ENCODE data around the gene PPTC7. TPM values are rescaled to one million over a fixed set of nuclear protein-coding genes. Genes with fewer than 3 reads are reported as not detected.
"Not testable (repeated sequence)": the region's sequence is repeated elsewhere in the genome, so short reads cannot be mapped to it uniquely, and the experiment has no call there.

PPTC7 gene
- total RNA-seq, 3 donors from 2014 or later (not counting 1 experiment from before 2014, with no cell fraction given) = 44.0 to 52.7 (median 48.0) TPM

DNA sequence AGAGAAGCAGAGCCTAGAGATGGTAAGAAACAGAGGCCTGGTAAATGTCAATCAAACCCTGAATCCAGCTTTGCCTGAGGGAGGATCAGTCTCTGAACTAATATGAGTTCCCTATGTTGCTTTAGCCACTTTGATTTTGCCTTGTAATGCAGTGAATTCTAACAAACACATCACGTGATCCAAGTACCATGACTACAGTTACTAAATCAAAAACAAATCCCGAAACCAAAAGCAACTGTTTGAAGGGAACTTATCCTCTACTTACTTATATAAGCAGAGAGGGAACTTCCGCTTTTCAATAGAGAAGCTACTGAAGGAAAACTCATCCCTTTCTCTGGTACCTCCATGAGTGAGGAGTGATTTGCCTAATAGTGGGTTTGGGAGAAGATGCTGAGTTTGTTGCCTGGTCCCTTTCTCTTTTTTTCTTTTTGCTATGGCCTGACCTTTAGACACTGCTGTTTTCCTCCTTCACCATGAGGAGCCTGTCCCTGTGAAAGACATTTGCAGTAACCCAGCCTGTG is 7.7 kb upstream of the PPTC7 start:
- Histone ChIP-seq H3K27ac (ENCODE audit: low read length) (peak overlapping the region; percentile 79), H3K27me3 (ENCODE audit: control insufficient read depth, insufficient read depth, low read length) (no peaks in the 10 kb centered on the region), H3K4me3 (ENCODE audit: low read length) (no peak overlapping the region), H3K9me3 (ENCODE audit: control insufficient read depth, insufficient read depth, low read length) (no peaks in the 10 kb centered on the region), H3K4me1 (ENCODE audit: control insufficient read depth, insufficient read depth, low read length) (peaks cover 13% of the 10 kb centered on the region), H3K36me3 (ENCODE audit: control insufficient read depth, insufficient read depth, low read length) (no peaks in the 10 kb centered on the region)
- Mint-ChIP-seq H3K9me3 (no peaks in the 10 kb centered on the region), H3K4me3 (no peak overlapping the region), H3K4me1 (peaks cover 16% of the 10 kb centered on the region in 2 donors), H3K27ac (peak overlapping the region; percentile 68 to 87), H3K27me3 (ENCODE audit: low read depth in 2 of 2) (no peaks in the 10 kb centered on the region), H3K36me3 (no peaks in the 10 kb centered on the region)
- WGBS (ENCODE audit: insufficient coverage) = 0% methylated on average over 2 of the region's 3 CpGs
- TF ChIP-seq, protein P1, sequence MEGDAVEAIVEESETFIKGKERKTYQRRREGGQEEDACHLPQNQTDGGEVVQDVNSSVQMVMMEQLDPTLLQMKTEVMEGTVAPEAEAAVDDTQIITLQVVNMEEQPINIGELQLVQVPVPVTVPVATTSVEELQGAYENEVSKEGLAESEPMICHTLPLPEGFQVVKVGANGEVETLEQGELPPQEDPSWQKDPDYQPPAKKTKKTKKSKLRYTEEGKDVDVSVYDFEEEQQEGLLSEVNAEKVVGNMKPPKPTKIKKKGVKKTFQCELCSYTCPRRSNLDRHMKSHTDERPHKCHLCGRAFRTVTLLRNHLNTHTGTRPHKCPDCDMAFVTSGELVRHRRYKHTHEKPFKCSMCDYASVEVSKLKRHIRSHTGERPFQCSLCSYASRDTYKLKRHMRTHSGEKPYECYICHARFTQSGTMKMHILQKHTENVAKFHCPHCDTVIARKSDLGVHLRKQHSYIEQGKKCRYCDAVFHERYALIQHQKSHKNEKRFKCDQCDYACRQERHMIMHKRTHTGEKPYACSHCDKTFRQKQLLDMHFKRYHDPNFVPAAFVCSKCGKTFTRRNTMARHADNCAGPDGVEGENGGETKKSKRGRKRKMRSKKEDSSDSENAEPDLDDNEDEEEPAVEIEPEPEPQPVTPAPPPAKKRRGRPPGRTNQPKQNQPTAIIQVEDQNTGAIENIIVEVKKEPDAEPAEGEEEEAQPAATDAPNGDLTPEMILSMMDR (IDR thresholded peaks at IDR 0.05) = no peak
- ATAC-seq = peak; percentile 82 to 87 (median 82)
- intact Hi-C loops (cut with micrococcal nuclease) = no loop called here
- DNase-seq = peak in 1 of 2 donors; percentile 80

DNA sequence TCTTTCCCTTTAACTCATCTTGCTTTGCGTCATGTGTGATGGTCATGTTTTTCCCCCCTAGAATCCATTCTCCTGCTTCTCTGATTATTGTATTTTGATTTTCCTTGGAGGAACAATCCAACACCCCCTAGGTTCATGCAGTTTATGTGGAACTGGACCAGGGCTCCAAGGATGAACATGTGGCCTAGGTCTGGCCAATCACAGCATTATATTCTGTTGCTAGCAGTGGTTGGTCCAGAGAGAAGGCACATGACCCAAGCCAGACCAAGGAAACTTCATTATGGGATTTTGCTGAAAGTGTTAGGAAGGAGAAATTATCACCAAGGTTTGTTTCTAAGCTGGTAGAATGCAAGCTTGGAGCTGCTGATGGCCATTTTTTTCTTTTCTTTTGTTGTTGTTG is 6.9 kb upstream of the PPTC7 start:
- H3K4me3 Mint-ChIP-seq = no peak overlapping the region
- 100% methylated on average over 1 of the region's 1 CpG for WGBS (ENCODE audit: insufficient coverage)
- intact Hi-C loops (cut with micrococcal nuclease) = no loop called here
- peak overlapping the region; percentile 68 to 87 for H3K27ac Mint-ChIP-seq
- Histone ChIP-seq H3K27me3 (ENCODE audit: control insufficient read depth, insufficient read depth, low read length) (no peaks in the 10 kb centered on the region), H3K4me1 (ENCODE audit: control insufficient read depth, insufficient read depth, low read length) (peaks cover 17% of the 10 kb centered on the region), H3K36me3 (ENCODE audit: control insufficient read depth, insufficient read depth, low read length) (no peaks in the 10 kb centered on the region), H3K27ac (ENCODE audit: low read length) (peak overlapping the region; percentile 79), H3K4me3 (ENCODE audit: low read length) (no peak overlapping the region), H3K9me3 (ENCODE audit: control insufficient read depth, insufficient read depth, low read length) (no peaks in the 10 kb centered on the region)
- H3K36me3 Mint-ChIP-seq = no peaks in the 10 kb centered on the region
- no peaks in the 10 kb centered on the region for H3K9me3 Mint-ChIP-seq
- H3K27me3 Mint-ChIP-seq (ENCODE audit: low read depth in 2 of 2) = no peaks in the 10 kb centered on the region
- DNase-seq (no peak), ATAC-seq (no peak)
- peaks cover 21 to 23% of the 10 kb centered on the region in 2 donors for H3K4me1 Mint-ChIP-seq
- TF ChIP-seq, protein P1 (IDR thresholded peaks at IDR 0.05) = no peak

DNA sequence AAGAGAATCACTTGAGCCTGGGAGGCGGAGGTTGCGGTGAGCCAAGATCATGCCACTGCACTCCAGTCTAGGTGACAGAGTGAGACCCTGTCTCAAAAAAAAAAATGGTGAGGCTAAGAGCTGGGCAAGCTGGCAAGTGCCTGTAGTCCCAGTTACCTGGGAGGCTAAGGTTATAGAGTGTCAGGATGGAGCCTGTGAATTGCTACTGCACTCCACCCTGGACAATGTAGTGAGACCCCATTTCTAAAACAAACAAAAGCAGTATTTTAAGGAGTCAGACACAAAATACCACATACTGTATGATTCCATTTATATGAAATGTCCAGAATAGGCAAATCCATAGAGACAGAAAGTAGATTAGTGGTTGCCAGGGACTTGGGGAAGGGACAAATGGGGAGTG is 4.0 kb upstream of the PPTC7 start:
- H3K4me3 ChIP-seq (ENCODE audit: low read length); H3K36me3 ChIP-seq (ENCODE audit: control insufficient read depth, insufficient read depth, low read length); intact Hi-C loops (cut with micrococcal nuclease); H3K27me3 ChIP-seq (ENCODE audit: control insufficient read depth, insufficient read depth, low read length); H3K27ac ChIP-seq (ENCODE audit: low read length); H3K27ac Mint-ChIP-seq; H3K4me3 Mint-ChIP-seq; DNase-seq; H3K9me3 Mint-ChIP-seq; H3K9me3 ChIP-seq (ENCODE audit: control insufficient read depth, insufficient read depth, low read length); H3K36me3 Mint-ChIP-seq; H3K27me3 Mint-ChIP-seq (ENCODE audit: low read depth in 2 of 2); ATAC-seq: not testable (repeated sequence)
- H3K4me1 ChIP-seq (ENCODE audit: control insufficient read depth, insufficient read depth, low read length) = peaks cover 32% of the 10 kb centered on the region
- peaks cover 39 to 43% of the 10 kb centered on the region in 2 donors for H3K4me1 Mint-ChIP-seq
- WGBS (ENCODE audit: insufficient coverage) = 97% methylated on average over 2 of the region's 2 CpGs

DNA sequence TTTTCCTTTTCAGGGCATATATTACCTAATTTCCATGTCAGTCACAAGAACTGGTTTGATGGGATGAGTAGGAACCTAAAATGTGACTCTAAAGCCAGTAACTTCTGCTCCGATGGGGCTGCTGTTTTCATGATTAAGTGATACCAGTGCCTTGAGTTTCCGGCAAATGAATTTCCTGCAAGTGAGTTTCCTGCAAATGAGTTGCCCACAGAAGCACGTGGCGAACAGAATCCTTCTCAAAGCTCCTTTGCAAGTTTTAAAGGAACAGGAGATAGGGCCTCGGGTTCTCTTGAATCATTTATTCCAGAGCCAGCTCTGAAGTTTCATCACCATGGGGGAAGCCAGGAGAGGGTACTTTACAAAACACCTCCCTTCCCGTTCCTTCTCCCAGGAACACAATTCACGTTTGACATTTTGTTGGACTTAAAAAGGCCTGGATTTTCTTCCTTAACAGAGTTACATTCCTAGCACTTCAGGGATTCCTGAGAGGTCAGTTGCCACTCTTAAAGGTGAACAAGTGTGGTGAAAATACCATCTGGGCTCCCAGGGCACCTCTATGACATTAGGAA is 2.2 kb upstream of the PPTC7 start:
- no peaks in the 10 kb centered on the region for H3K27me3 Mint-ChIP-seq (ENCODE audit: low read depth in 2 of 2)
- H3K36me3 ChIP-seq (ENCODE audit: control insufficient read depth, insufficient read depth, low read length) = no peaks in the 10 kb centered on the region
- H3K4me1 Mint-ChIP-seq = peaks cover 32 to 43% of the 10 kb centered on the region in 2 donors
- H3K36me3 Mint-ChIP-seq = no peaks in the 10 kb centered on the region
- H3K27ac Mint-ChIP-seq = peak overlapping the region; percentile 46 to 74
- ATAC-seq (no peak), DNase-seq (peak in 1 of 2 donors; percentile 66)
- H3K9me3 ChIP-seq (ENCODE audit: control insufficient read depth, insufficient read depth, low read length) = no peaks in the 10 kb centered on the region
- no peaks in the 10 kb centered on the region for H3K27me3 ChIP-seq (ENCODE audit: control insufficient read depth, insufficient read depth, low read length)
- H3K27ac ChIP-seq (ENCODE audit: low read length) = peak overlapping the region; percentile 3
- no peak overlapping the region for H3K4me3 ChIP-seq (ENCODE audit: low read length)
- TF ChIP-seq, protein P1 (IDR thresholded peaks at IDR 0.05) = no peak
- peaks cover 36% of the 10 kb centered on the region for H3K4me1 ChIP-seq (ENCODE audit: control insufficient read depth, insufficient read depth, low read length)
- H3K9me3 Mint-ChIP-seq = no peaks in the 10 kb centered on the region
- H3K4me3 Mint-ChIP-seq = peak overlapping the region; percentile 35
- 22% methylated on average over 7 of the region's 7 CpGs for WGBS (ENCODE audit: insufficient coverage)
- intact Hi-C loops (cut with micrococcal nuclease) = no loop called here
